ENCODE data around the gene YEATS2. TPM values are rescaled to one million over a fixed set of nuclear protein-coding genes. Genes with fewer than 3 reads are reported as not detected.

The YEATS2 gene
- polyA plus RNA-seq, 1 donor from 2014 or later = 46.2 TPM

- Histone ChIP-seq H3F3A (ENCODE audit: insufficient read depth, low read length, poor library complexity, severe bottlenecking) (no peaks in the 10 kb centered on the region), H3K4me3 (ENCODE audit: low read length) (no peak overlapping the region), H3K27ac (ENCODE audit: low read length) (no peak overlapping the region), H3K79me2 (replicated peaks; ENCODE audit: insufficient read depth, low read length) (peaks cover 65% of the 10 kb centered on the region), H2AFZ (ENCODE audit: low read depth, low read length) (no peak overlapping the region), H3K4me2 (ENCODE audit: low read length) (no peak overlapping the region), H3K36me3 (ENCODE audit: insufficient read depth, low read length) (peaks cover 23% of the 10 kb centered on the region), H3K9ac (ENCODE audit: low read length) (no peak overlapping the region), H3K27me3 (ENCODE audit: insufficient read depth, low read depth, low read length) (no peaks in the 10 kb centered on the region), H4K20me1 (ENCODE audit: insufficient read depth) (no peaks in the 10 kb centered on the region), H3K9me2 (ENCODE audit: insufficient read depth, low read length) (no peaks in the 10 kb centered on the region), H3K9me3 (ENCODE audit: low read length) (no peaks in the 10 kb centered on the region)
- TF ChIP-seq EZH2 (IDR thresholded peaks at IDR 0.05; ENCODE audit: borderline replicate concordance, insufficient read depth, low read length, poor library complexity, severe bottlenecking) (no peak), EP300 (conservative IDR thresholded peaks at IDR 0.05; ENCODE audit: poor library complexity, severe bottlenecking) (no peak), RAD21 (conservative IDR thresholded peaks at IDR 0.05) (no peak), SMC3 (conservative IDR thresholded peaks at IDR 0.05; ENCODE audit: poor library complexity) (no peak), TAF1 (IDR thresholded peaks at IDR 0.05; ENCODE audit: low read depth) (no peak), POLR2AphosphoS5 (IDR thresholded peaks at IDR 0.05) (no peak), CTCF (IDR thresholded peaks at IDR 0.05; ENCODE audit: poor library complexity, severe bottlenecking) (no peak), REST (IDR thresholded peaks at IDR 0.05; ENCODE audit: borderline replicate concordance) (no peak)
Measured at GRCh38 chr3:183653209-183654064, 44.2 kb upstream of the YEATS2 start.

- H3K36me3 ChIP-seq (ENCODE audit: insufficient read depth, low read length) = peaks cover 23% of the 10 kb centered on the region
- H2AFZ ChIP-seq (ENCODE audit: low read depth, low read length) = no peak overlapping the region
- TF ChIP-seq RAD21 (conservative IDR thresholded peaks at IDR 0.05) (no peak), TAF1 (IDR thresholded peaks at IDR 0.05; ENCODE audit: low read depth) (no peak), EZH2 (IDR thresholded peaks at IDR 0.05; ENCODE audit: borderline replicate concordance, insufficient read depth, low read length, poor library complexity, severe bottlenecking) (no peak), CTCF (IDR thresholded peaks at IDR 0.05; ENCODE audit: poor library complexity, severe bottlenecking) (no peak)
- H4K20me1 ChIP-seq (ENCODE audit: insufficient read depth) = no peaks in the 10 kb centered on the region
- no peaks in the 10 kb centered on the region for H3K9me3 ChIP-seq (ENCODE audit: low read length)
- H3K9ac ChIP-seq (ENCODE audit: low read length) = no peak overlapping the region
- no peak overlapping the region for H3K4me2 ChIP-seq (ENCODE audit: low read length)
- H3K27ac ChIP-seq (ENCODE audit: low read length) = no peak overlapping the region
- H3K79me2 ChIP-seq (replicated peaks; ENCODE audit: insufficient read depth, low read length) = peaks cover 59% of the 10 kb centered on the region
- H3F3A ChIP-seq (ENCODE audit: insufficient read depth, low read length, poor library complexity, severe bottlenecking) = no peaks in the 10 kb centered on the region
- H3K4me3 ChIP-seq (ENCODE audit: low read length) = no peak overlapping the region
- no peaks in the 10 kb centered on the region for H3K9me2 ChIP-seq (ENCODE audit: insufficient read depth, low read length)
- H3K27me3 ChIP-seq (ENCODE audit: insufficient read depth, low read depth, low read length) = no peaks in the 10 kb centered on the region
Measured at GRCh38 chr3:183654727-183655126, 42.9 kb upstream of the YEATS2 start.
